GM19395 (cell line): ENCODE data around the gene NAALADL1.
"Not testable (repeated sequence)": the region's sequence is repeated elsewhere in the genome, so short reads cannot be mapped to it uniquely, and the experiment has no call there.

Experiments
- ATAC-seq: cut with Tn5 transposase; IDR thresholded peaks from one replicate; pipeline ENCODE4 v1.9.1; 2021; ENCODE audit warnings: mild to moderate bottlenecking, moderate library complexity; ENCODE audit not compliant: unreplicated experiment

The NAALADL1 gene

GRCh38 chr11:65055538-65055937, 2.8 kb downstream of the NAALADL1 start:
- ATAC-seq, result no peak

GRCh38 chr11:65053827-65054508, 4.4 kb downstream of the NAALADL1 start:
- ATAC-seq, result no peak

GRCh38 chr11:65051398-65051858, 6.9 kb downstream of the NAALADL1 start:
- no peak for ATAC-seq

GRCh38 chr11:65047581-65048422, 10.6 kb downstream of the NAALADL1 start:
- ATAC-seq, result no peak

- no peak for ATAC-seq
Observed at GRCh38 chr11:65045728-65046127, 12.6 kb downstream of the NAALADL1 start.

GRCh38 chr11:65045061-65045460, 13.3 kb downstream of the NAALADL1 start:
- ATAC-seq, result no peak

GRCh38 chr11:65043881-65044501, 14.4 kb downstream of the NAALADL1 start:
- no peak for ATAC-seq

- ATAC-seq, result no peak
Observed at GRCh38 chr11:65042891-65043290, 15.5 kb downstream of the NAALADL1 start.

GRCh38 chr11:65040847-65041622, 17.3 kb downstream of the NAALADL1 start, which contains the start of gene SAC3D1:
SAC3D1 (plus strand) TSS chr11:65041210; CDS start chr11:65041293, 83 bp downstream.
- peak; percentile 85 for ATAC-seq

- no peak for ATAC-seq
Observed at GRCh38 chr11:65040520-65040846, 17.9 kb downstream of the NAALADL1 start.

GRCh38 chr11:65036931-65037330, 21.4 kb downstream of the NAALADL1 start:
- ATAC-seq, result no peak

GRCh38 chr11:65035579-65035978, 22.8 kb downstream of the NAALADL1 start:
- ATAC-seq, result no peak

- ATAC-seq, result no peak
Observed at GRCh38 chr11:65034423-65034822, 23.9 kb downstream of the NAALADL1 start.

GRCh38 chr11:65032216-65032615, 26.1 kb downstream of the NAALADL1 start:
- ATAC-seq, result no peak

GRCh38 chr11:65027213-65028067, 30.9 kb downstream of the NAALADL1 start, which contains the start of gene SNX15:
SNX15 (plus strand) TSS chr11:65027439; CDS start chr11:65027538, 99 bp downstream.
- peak; percentile 88 for ATAC-seq

- ATAC-seq, result no peak
Observed at GRCh38 chr11:65026810-65027209, 31.5 kb downstream of the NAALADL1 start.

- ATAC-seq, result not testable (repeated sequence)
Observed at GRCh38 chr11:65023502-65023901, 34.9 kb downstream of the NAALADL1 start.

GRCh38 chr11:65021509-65021908, 36.8 kb downstream of the NAALADL1 start:
- no peak for ATAC-seq

- ATAC-seq, result no peak
Observed at GRCh38 chr11:65021003-65021402, 37.4 kb downstream of the NAALADL1 start.

GRCh38 chr11:65019824-65020223, 38.5 kb downstream of the NAALADL1 start:
- no peak for ATAC-seq
